CD14-positive monocyte (primary cell): ENCODE data around the gene HENMT1. TPM values are rescaled to one million over a fixed set of nuclear protein-coding genes. Genes with fewer than 3 reads are reported as not detected.

Source experiments
- DNase-seq, 3 donors: peaks; one replicate each; pipeline ENCODE4 v3.0.0-alpha.2; 2011 to 2022
- H2AFZ ChIP-seq: 2 replicates; pipeline ENCODE4 v1.6.0; 2012; ENCODE audit warnings: mild to moderate bottlenecking, low read depth, low read length, inconsistent platforms; ENCODE audit not compliant: insufficient read depth, poor library complexity, severe bottlenecking
- H3K27ac ChIP-seq, 2 donors: 1 replicate in 1 of 2; 2 replicates in 1 of 2; pipeline ENCODE4 v1.5.1; 2012 to 2013; ENCODE audit warnings: low read length in 2 of 2, control low read depth in 1 of 2, inconsistent platforms in 1 of 2, low read depth in 1 of 2, mild to moderate bottlenecking in 1 of 2
- H3K27me3 ChIP-seq, 2 donors: one replicate each; pipeline versions ENCODE4 v1.6.0 to v1.6.1; 2011 to 2013; ENCODE audit warnings: low read length in 2 of 2; ENCODE audit not compliant: control insufficient read depth in 2 of 2, insufficient read depth in 2 of 2
- H3K36me3 ChIP-seq, 2 donors: replicated peaks in 1 of 2; 1 replicate in 1 of 2; 2 replicates in 1 of 2; pipeline versions ENCODE4 v1.5.1 to v1.6.1; 2012 to 2013; ENCODE audit warnings: low read length in 2 of 2, control low read depth in 1 of 2, inconsistent platforms in 1 of 2, mild to moderate bottlenecking in 1 of 2; ENCODE audit not compliant: insufficient read depth in 2 of 2, control insufficient read depth in 1 of 2
- H3K4me1 ChIP-seq, 2 donors: 1 replicate in 1 of 2; 2 replicates in 1 of 2; pipeline versions ENCODE4 v1.5.1 to v1.6.1; 2012 to 2013; ENCODE audit warnings: low read length in 2 of 2, control low read depth in 1 of 2, inconsistent platforms in 1 of 2, mild to moderate bottlenecking in 1 of 2, moderate library complexity in 1 of 2; ENCODE audit not compliant: insufficient read depth in 2 of 2, control insufficient read depth in 1 of 2
- H3K4me2 ChIP-seq: replicated peaks from 2 replicates; pipeline ENCODE3; 2012; ENCODE audit warnings: low read length, moderate library complexity, mild to moderate bottlenecking; ENCODE audit not compliant: poor library complexity, severe bottlenecking; ENCODE audit errors: extremely low read depth
- H3K4me3 ChIP-seq, 3 experiments: fragments of 200-600 bp in 1 of 3; sonication (generic) in 1 of 3; replicated peaks in 1 of 3; 1 replicate in 2 of 3; 2 replicates in 1 of 3; pipeline ENCODE4 v1.5.1; 2011 to 2013; ENCODE audit warnings: low read length in 3 of 3, mild to moderate bottlenecking in 3 of 3, control low read depth in 2 of 3, low read depth in 2 of 3, inconsistent platforms in 1 of 3, moderate library complexity in 1 of 3
- H3K79me2 ChIP-seq: 2 replicates; pipeline ENCODE4 v1.6.0; 2012; ENCODE audit warnings: mild to moderate bottlenecking, control low read depth, inconsistent platforms, low read length, moderate library complexity; ENCODE audit not compliant: insufficient read depth
- H3K9ac ChIP-seq: 2 replicates; pipeline ENCODE4 v1.6.0; 2017; ENCODE audit warnings: low read length, mild to moderate bottlenecking; ENCODE audit not compliant: insufficient read depth, poor library complexity, severe bottlenecking
- H3K9me3 ChIP-seq, 2 donors: replicated peaks in 1 of 2; 1 replicate in 1 of 2; 2 replicates in 1 of 2; pipeline versions ENCODE4 v1.5.1 to v1.6.1; 2012 to 2013; ENCODE audit warnings: low read length in 2 of 2, control low read depth in 1 of 2; ENCODE audit not compliant: control insufficient read depth in 1 of 2, insufficient read depth in 1 of 2
- H4K20me1 ChIP-seq: 2 replicates; pipeline ENCODE4 v1.6.0; 2012; ENCODE audit warnings: mild to moderate bottlenecking, low read length, control low read depth, moderate library complexity; ENCODE audit not compliant: insufficient read depth
- H3K27ac Mint-ChIP-seq, 7 donors: one replicate each; pipeline ENCODE4 v1.8.0; 2020; ENCODE audit warnings: mild to moderate bottlenecking in 7 of 7, mixed read lengths in 7 of 7, moderate library complexity in 6 of 7, inconsistent platforms in 2 of 7
- H3K27me3 Mint-ChIP-seq, 3 donors: one replicate each; pipeline ENCODE4 v1.8.0; 2021 to 2022; ENCODE audit warnings: low read depth in 3 of 3, mild to moderate bottlenecking in 3 of 3, mixed read lengths in 3 of 3, moderate library complexity in 3 of 3, inconsistent platforms in 1 of 3
- H3K36me3 Mint-ChIP-seq, 2 donors: one replicate each; pipeline ENCODE4 v1.8.0; 2020; ENCODE audit warnings: mixed read lengths in 2 of 2, inconsistent platforms in 1 of 2, mild to moderate bottlenecking in 1 of 2
- H3K4me1 Mint-ChIP-seq: one replicate; pipeline ENCODE4 v1.8.0; 2020; ENCODE audit warnings: mild to moderate bottlenecking, mixed read lengths
- H3K4me3 Mint-ChIP-seq, 2 donors: one replicate each; pipeline ENCODE4 v1.8.0; 2020; ENCODE audit warnings: mild to moderate bottlenecking in 2 of 2, mixed read lengths in 2 of 2, moderate library complexity in 1 of 2
- H3K9me3 Mint-ChIP-seq, 7 donors: one replicate each; pipeline ENCODE4 v1.8.0; 2020 to 2022; ENCODE audit warnings: mixed read lengths in 7 of 7, mild to moderate bottlenecking in 6 of 7, moderate library complexity in 6 of 7, inconsistent platforms in 2 of 7
- CTCF ChIP-seq: fragments of 200-600 bp; IDR thresholded peaks from one replicate; pipeline ENCODE4 v1.8.0; 2022; ENCODE audit warnings: antibody characterized with exemption, mild to moderate bottlenecking
- WGBS: methylation state at CpG from one replicate; pipeline ENCODE4 v1.1.5; 2013; ENCODE audit warnings: missing lambda C conversion rate; ENCODE audit not compliant: insufficient coverage; 5-methylcytosine and 5-hydroxymethylcytosine counted together
- intact Hi-C, 2 donors: fragments of 100-400 bp; cut with micrococcal nuclease; formaldehyde crosslinking; loops; one replicate each; pipeline versions ENCODE4 v1.15.0 to v1.15.1; 2023
- polyA plus RNA-seq, 3 donors: library from polyadenylated mRNA; depleted of rRNA in 1 of 3; unstranded in 2 of 3; stranded (reverse) in 1 of 3; fragments of 300-500 nt in 2 of 3; fragments of >200 nt in 1 of 3; fragmentation: Illumina TruSeq in 2 of 3; gene quantifications; 1 replicate in 2 of 3; 2 replicates in 1 of 3; pipeline ENCODE4 v1.2.3, GENCODE V29; 2012 to 2021

Gene HENMT1
- polyA plus RNA-seq, 3 donors: 10.5 to 14.5 (median 13.4) TPM

GRCh38 chr1:108639899-108640560 lies 20.9 kb downstream of the HENMT1 start:
- intact Hi-C loops: loop anchor here (5.0 to 10.0 kb wide), 2 partner anchors 75 to 128 kb away; partner anchors contain the start of gene EEIG2 (in 1 of the 2)
- Histone ChIP-seq H3K4me1 (peaks cover 3% of the 10 kb centered on the region in 2 donors), H2AFZ (no peak overlapping the region), H3K27me3 (no peaks in the 10 kb centered on the region), H3K27ac (no peak overlapping the region), H3K4me3 (no peak overlapping the region), H3K36me3 (peaks cover 20 to 30% of the 10 kb centered on the region in 2 donors), H3K9ac (no peak overlapping the region), H3K9me3 (no peaks in the 10 kb centered on the region), H3K4me2 (no peak overlapping the region), H4K20me1 (no peaks in the 10 kb centered on the region), H3K79me2 (no peaks in the 10 kb centered on the region)
- H3K27me3 Mint-ChIP-seq: peaks cover 0 to 2% (median 0%) of the 10 kb centered on the region in 3 donors
- WGBS: 80% methylated on average over 1 of the region's 9 CpGs
- peaks cover 25 to 41% of the 10 kb centered on the region in 2 donors for H3K36me3 Mint-ChIP-seq
- no peak for DNase-seq
- peak overlapping the region in 1 of 7 donors; percentile 10 for H3K27ac Mint-ChIP-seq
- peaks cover 0 to 3% (median 3%) of the 10 kb centered on the region in 7 donors for H3K9me3 Mint-ChIP-seq
- no peak for TF ChIP-seq CTCF
- H3K4me1 Mint-ChIP-seq: peaks cover 19% of the 10 kb centered on the region
- no peak overlapping the region for H3K4me3 Mint-ChIP-seq

- Histone ChIP-seq H3K4me2 (no peak overlapping the region), H3K27ac (no peak overlapping the region), H2AFZ (no peak overlapping the region), H3K9me3 (no peaks in the 10 kb centered on the region), H3K79me2 (no peaks in the 10 kb centered on the region), H3K4me3 (no peak overlapping the region), H3K36me3 (peaks cover 38 to 61% of the 10 kb centered on the region in 2 donors), H3K9ac (no peak overlapping the region), H4K20me1 (no peaks in the 10 kb centered on the region), H3K4me1 (no peaks in the 10 kb centered on the region), H3K27me3 (no peaks in the 10 kb centered on the region)
- WGBS: no CpG with 5 or more reads among the region's 2 CpGs
- peaks cover 0 to 3% (median 3%) of the 10 kb centered on the region in 7 donors for H3K9me3 Mint-ChIP-seq
- H3K4me1 Mint-ChIP-seq: no peaks in the 10 kb centered on the region
- H3K27me3 Mint-ChIP-seq: no peaks in the 10 kb centered on the region
- no peak overlapping the region for H3K4me3 Mint-ChIP-seq
- no peak for DNase-seq
- peak overlapping the region in 1 of 7 donors; percentile 60 for H3K27ac Mint-ChIP-seq
- peaks cover 45 to 71% of the 10 kb centered on the region in 2 donors for H3K36me3 Mint-ChIP-seq
- intact Hi-C loops: no loop called here
- TF ChIP-seq CTCF: no peak
Observed at GRCh38 chr1:108636876-108637275, 24.0 kb downstream of the HENMT1 start.
